ENCODE results near the gene RPUSD1. TPM values are rescaled to one million over a fixed set of nuclear protein-coding genes. Genes with fewer than 3 reads are reported as not detected.

Gene RPUSD1
- total and polyA plus RNA-seq, 2 of the 13 experiments (the other 11 are each of a cell fraction or from before 2014, with no cell fraction given) = 13.1 to 26.2 TPM

DNA sequence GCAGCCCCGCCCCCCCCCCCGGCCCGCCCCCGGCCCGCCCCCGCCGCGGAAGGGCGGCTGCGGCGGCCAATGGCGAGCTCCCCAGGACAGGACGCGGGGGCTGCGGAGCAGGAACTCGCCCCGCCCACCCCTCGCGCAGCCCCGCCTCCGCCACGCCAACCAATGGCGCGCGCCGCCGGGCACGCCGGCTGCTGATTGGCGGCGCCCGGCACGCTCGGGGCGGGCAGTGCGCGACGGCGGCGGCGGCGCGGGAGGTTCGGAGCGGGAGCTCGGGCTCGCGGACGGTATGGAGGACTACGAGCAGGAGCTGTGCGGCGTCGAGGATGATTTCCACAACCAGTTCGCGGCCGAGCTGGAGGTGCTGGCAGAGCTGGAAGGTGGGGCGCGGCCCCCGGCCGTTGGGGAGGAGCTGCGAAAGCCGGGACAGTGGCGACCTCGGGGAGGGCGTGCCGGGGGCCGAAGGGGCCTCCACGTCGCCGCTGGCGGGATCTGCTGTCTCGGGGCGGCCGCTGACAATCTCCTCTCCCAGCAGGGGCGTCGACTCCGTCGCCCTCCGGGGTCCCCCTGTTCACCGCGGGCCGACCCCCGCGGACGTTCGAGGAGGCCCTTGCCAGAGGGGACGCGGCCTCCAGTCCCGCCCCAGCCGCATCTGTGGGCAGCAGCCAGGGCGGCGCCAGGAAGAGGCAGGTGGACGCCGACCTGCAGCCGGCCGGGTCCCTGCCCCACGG is 382 bp upstream of the RPUSD1 start, which contains the start of gene CHTF18 (continued):
- TF ChIP-seq, protein P1, sequence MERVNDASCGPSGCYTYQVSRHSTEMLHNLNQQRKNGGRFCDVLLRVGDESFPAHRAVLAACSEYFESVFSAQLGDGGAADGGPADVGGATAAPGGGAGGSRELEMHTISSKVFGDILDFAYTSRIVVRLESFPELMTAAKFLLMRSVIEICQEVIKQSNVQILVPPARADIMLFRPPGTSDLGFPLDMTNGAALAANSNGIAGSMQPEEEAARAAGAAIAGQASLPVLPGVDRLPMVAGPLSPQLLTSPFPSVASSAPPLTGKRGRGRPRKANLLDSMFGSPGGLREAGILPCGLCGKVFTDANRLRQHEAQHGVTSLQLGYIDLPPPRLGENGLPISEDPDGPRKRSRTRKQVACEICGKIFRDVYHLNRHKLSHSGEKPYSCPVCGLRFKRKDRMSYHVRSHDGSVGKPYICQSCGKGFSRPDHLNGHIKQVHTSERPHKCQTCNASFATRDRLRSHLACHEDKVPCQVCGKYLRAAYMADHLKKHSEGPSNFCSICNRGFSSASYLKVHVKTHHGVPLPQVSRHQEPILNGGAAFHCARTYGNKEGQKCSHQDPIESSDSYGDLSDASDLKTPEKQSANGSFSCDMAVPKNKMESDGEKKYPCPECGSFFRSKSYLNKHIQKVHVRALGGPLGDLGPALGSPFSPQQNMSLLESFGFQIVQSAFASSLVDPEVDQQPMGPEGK (CRISPR knock-in tag; IDR thresholded peaks at IDR 0.05) = 0 out of 2 replicates have a peak, but pooled peaks have one; percentile 20
- TF ChIP-seq TEAD3 (CRISPR knock-in tag; optimal IDR thresholded peaks at IDR 0.05; ENCODE audit: borderline replicate concordance) (no peak), TFDP2 (CRISPR knock-in tag; IDR thresholded peaks at IDR 0.05) (peak; percentile 93), ZNF724P (CRISPR knock-in tag; IDR thresholded peaks at IDR 0.05; ENCODE audit: borderline replicate concordance) (0 out of 2 replicates have a peak, but pooled peaks have one; percentile 34), ZNF709 (CRISPR knock-in tag; IDR thresholded peaks at IDR 0.05) (peak; percentile 67; the same call in 1 of the 2 replicates), NFYB (CRISPR knock-in tag; IDR thresholded peaks at IDR 0.05) (peak; percentile 70), PBX3 (CRISPR knock-in tag; IDR thresholded peaks at IDR 0.05; ENCODE audit: borderline replicate concordance) (no peak), MYC (CRISPR knock-in tag; IDR thresholded peaks at IDR 0.05; ENCODE audit: borderline replicate concordance) (peak; percentile 48; the same call in 1 of the 2 replicates), ZNF777 (CRISPR knock-in tag; IDR thresholded peaks at IDR 0.05) (peak; percentile 92), RBM22 (optimal IDR thresholded peaks at IDR 0.05; ENCODE audit: low read length) (peak; percentile 77), GABPB1 (CRISPR knock-in tag; IDR thresholded peaks at IDR 0.05) (peak; percentile 55; the same call in 1 of the 2 replicates), GFI1 (CRISPR knock-in tag; IDR thresholded peaks at IDR 0.05; ENCODE audit: borderline replicate concordance) (no peak), KMT2B (CRISPR knock-in tag; IDR thresholded peaks at IDR 0.05) (peak; percentile 26; the same call in 1 of the 2 replicates), NFE2L2 (IDR thresholded peaks at IDR 0.05; ENCODE audit: low read length) (no peak), GZF1 (CRISPR knock-in tag; IDR thresholded peaks at IDR 0.05) (no peak), ZNF563 (CRISPR knock-in tag; IDR thresholded peaks at IDR 0.05) (peak; percentile 72; the same call in 1 of the 2 replicates), ZIK1 (CRISPR knock-in tag; IDR thresholded peaks at IDR 0.05; ENCODE audit: borderline replicate concordance, low read depth) (no peak)
- TF ChIP-seq, protein P2, sequence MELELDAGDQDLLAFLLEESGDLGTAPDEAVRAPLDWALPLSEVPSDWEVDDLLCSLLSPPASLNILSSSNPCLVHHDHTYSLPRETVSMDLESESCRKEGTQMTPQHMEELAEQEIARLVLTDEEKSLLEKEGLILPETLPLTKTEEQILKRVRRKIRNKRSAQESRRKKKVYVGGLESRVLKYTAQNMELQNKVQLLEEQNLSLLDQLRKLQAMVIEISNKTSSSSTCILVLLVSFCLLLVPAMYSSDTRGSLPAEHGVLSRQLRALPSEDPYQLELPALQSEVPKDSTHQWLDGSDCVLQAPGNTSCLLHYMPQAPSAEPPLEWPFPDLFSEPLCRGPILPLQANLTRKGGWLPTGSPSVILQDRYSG (CRISPR knock-in tag; IDR thresholded peaks at IDR 0.05) = no peak
- TF ChIP-seq, protein P3, sequence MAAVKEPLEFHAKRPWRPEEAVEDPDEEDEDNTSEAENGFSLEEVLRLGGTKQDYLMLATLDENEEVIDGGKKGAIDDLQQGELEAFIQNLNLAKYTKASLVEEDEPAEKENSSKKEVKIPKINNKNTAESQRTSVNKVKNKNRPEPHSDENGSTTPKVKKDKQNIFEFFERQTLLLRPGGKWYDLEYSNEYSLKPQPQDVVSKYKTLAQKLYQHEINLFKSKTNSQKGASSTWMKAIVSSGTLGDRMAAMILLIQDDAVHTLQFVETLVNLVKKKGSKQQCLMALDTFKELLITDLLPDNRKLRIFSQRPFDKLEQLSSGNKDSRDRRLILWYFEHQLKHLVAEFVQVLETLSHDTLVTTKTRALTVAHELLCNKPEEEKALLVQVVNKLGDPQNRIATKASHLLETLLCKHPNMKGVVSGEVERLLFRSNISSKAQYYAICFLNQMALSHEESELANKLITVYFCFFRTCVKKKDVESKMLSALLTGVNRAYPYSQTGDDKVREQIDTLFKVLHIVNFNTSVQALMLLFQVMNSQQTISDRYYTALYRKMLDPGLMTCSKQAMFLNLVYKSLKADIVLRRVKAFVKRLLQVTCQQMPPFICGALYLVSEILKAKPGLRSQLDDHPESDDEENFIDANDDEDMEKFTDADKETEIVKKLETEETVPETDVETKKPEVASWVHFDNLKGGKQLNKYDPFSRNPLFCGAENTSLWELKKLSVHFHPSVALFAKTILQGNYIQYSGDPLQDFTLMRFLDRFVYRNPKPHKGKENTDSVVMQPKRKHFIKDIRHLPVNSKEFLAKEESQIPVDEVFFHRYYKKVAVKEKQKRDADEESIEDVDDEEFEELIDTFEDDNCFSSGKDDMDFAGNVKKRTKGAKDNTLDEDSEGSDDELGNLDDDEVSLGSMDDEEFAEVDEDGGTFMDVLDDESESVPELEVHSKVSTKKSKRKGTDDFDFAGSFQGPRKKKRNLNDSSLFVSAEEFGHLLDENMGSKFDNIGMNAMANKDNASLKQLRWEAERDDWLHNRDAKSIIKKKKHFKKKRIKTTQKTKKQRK (IDR thresholded peaks at IDR 0.05; ENCODE audit: low read length) = no peak
